K562 (cell line): ENCODE results near the gene LOXL3.

Source experiments
- BRD4 ChIP-seq: fragments of 200-600 bp; sonication (generic); IDR thresholded peaks from 2 replicates; pipeline ENCODE4 v1.6.1; 2017; ENCODE audit warnings: inconsistent platforms
- ESRRA ChIP-seq: fragments of 450-650 bp; IDR thresholded peaks from 2 replicates; pipeline ENCODE4 v1.6.1; 2014; ENCODE audit warnings: low read depth, mild to moderate bottlenecking, moderate library complexity, borderline replicate concordance
- GATA2 ChIP-seq: sonication (generic); formaldehyde crosslinking; IDR thresholded peaks from 2 replicates; pipeline ENCODE4 v1.4.0; 2020; ENCODE audit warnings: mild to moderate bottlenecking, missing genetic modification reagents
- HNRNPK ChIP-seq: fragments of 200-400 bp; formaldehyde crosslinking; IDR thresholded peaks from one replicate; pipeline ENCODE4 v1.6.1; 2018; ENCODE audit warnings: mild to moderate bottlenecking, low read depth, low read length; ENCODE audit not compliant: poor library complexity, severe bottlenecking
- KLF16 ChIP-seq: IDR thresholded peaks from 2 replicates; pipeline ENCODE4 v1.6.1; 2016; ENCODE audit warnings: antibody characterized with exemption
- NCOR1 ChIP-seq: fragments of 450-650 bp; IDR thresholded peaks from 2 replicates; pipeline ENCODE4 v1.6.1; 2016; ENCODE audit warnings: mild to moderate bottlenecking, moderate library complexity
- NRF1 ChIP-seq, 2 experiments: fragments of 450-650 bp; IDR thresholded peaks in 1 of 2; conservative IDR thresholded peaks in 1 of 2; 2 replicates each; pipeline ENCODE4 v1.6.1; 2014; ENCODE audit warnings: mild to moderate bottlenecking in 2 of 2
- POLR2A ChIP-seq: fragments of 450-650 bp; conservative IDR thresholded peaks from 2 replicates; pipeline ENCODE4 v1.6.1; 2016
- SP2 ChIP-seq: IDR thresholded peaks from 2 replicates; pipeline ENCODE4 v1.6.1; 2011; ENCODE audit warnings: mild to moderate bottlenecking, low read depth, low read length, moderate library complexity; ENCODE audit not compliant: poor library complexity, severe bottlenecking; ENCODE audit errors: extremely low read depth
- TBL1XR1 ChIP-seq, 2 experiments: IDR thresholded peaks; 2 replicates each; pipeline ENCODE4 v1.6.1; 2012; ENCODE audit warnings: improper control_type of control experiment in 2 of 2, low read length in 2 of 2, mild to moderate bottlenecking in 1 of 2
- TFAM ChIP-seq: fragments of 250-450 bp; sonication (Bioruptor Pico); conservative IDR thresholded peaks from 2 replicates; pipeline ENCODE4 v1.5.0; 2021; ENCODE audit warnings: mild to moderate bottlenecking, moderate library complexity
- ZNF561 ChIP-seq: fragments of 450-650 bp; formaldehyde crosslinking; conservative IDR thresholded peaks from 2 replicates; pipeline ENCODE4 v1.4.0; 2020; ENCODE audit warnings: mild to moderate bottlenecking, moderate library complexity

DNA sequence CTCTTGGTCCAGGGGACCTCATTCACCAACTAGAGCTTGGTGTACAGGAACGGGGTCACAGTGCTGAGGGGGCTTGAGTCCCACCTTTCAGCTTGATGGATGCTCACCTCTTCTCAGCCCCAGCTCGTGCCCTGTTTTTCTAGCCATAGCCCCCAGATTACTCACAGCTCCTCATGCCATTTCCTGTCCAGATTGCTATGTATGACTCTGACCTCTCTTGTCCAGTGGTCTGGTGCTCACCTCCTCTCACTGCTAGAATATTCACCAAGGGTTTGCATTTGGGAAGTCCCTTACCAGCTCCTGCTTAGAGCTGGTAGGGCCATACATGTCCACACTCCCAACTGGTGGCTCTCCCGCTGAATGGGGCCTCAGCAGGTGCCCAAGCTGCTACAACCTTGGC lies 60.2 kb downstream of the LOXL3 start:
- TF ChIP-seq SP2: no peak
- TF ChIP-seq HNRNPK: no peak
- no peak for TF ChIP-seq BRD4
- TF ChIP-seq NRF1 (conservative IDR thresholded peaks at IDR 0.05 in 1 of 2, IDR thresholded peaks at IDR 0.05 in 1 of 2): no peak
- TF ChIP-seq TFAM (CRISPR knock-in tag): no peak
- no peak for TF ChIP-seq GATA2
- no peak for TF ChIP-seq KLF16
- TF ChIP-seq ESRRA: no peak
- no peak for TF ChIP-seq POLR2A
- no peak for TF ChIP-seq NCOR1
- no peak for TF ChIP-seq ZNF561 (CRISPR knock-in tag)
- no peak for TF ChIP-seq TBL1XR1 (IDR thresholded peaks at IDR 0.05; ENCODE audit: low read length in 2 of 2)
